Stimulated activated CD4-positive, alpha-beta T cell treated with anti-CD3 and anti-CD28 coated beads, TNF-alpha, amount 100 ng/mL, for 48 hours (primary cell): ENCODE measurements around the gene KLHL15.
"Not testable (repeated sequence)": the region's sequence is repeated elsewhere in the genome, so short reads cannot be mapped to it uniquely, and the experiment has no call there.

ENCODE experiments used
- DNase-seq, 3 donors: peaks; one replicate each; pipeline ENCODE4 v3.0.0-alpha.2; 2020; ENCODE audit warnings: low read depth in 3 of 3

KLHL15 gene

DNA sequence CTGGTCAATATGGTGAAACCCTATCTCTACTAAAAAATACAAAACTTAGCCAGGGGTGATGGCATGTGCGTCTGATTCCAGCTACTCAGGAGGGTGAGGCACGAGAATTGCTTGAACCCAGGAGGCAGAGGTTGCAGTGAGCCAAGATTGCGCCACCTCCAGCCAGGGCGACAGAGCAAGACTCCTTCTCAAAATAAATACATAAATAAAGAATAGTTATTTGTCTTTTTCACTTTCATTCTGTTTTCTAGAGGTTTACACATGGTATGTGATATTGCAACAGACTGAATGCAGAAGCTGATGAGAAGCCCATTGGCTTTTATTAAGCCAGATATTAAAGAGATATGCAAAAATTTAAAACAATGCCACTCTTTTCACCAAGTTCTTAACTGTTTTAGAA, 8.2 kb downstream of the KLHL15 start:
- DNase-seq: no peak

DNA sequence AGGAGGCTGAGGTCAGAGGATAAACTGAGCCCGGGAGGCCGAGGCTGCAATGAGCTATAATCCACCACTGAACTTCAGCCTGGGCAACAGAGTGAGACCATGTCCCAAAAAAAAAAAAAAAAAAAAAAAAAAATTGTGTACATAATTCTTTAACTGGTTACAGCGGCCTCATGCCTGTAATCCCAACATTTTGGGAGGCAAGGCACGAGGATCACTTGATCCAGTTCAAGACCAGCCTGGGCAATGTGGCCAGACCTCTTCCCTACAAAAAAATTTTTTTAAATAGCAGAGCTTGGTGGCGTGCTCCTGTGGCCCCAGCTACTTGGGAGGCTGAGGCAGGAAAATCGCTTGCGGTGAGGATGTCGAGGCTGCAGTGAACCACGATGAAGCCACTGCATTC, 9.3 kb downstream of the KLHL15 start:
- DNase-seq: no peak

- DNase-seq: peak; percentile 4 to 33 (median 19)
Observed at GRCh38 chrX:24014388-24015018, 12.5 kb downstream of the KLHL15 start.

DNA sequence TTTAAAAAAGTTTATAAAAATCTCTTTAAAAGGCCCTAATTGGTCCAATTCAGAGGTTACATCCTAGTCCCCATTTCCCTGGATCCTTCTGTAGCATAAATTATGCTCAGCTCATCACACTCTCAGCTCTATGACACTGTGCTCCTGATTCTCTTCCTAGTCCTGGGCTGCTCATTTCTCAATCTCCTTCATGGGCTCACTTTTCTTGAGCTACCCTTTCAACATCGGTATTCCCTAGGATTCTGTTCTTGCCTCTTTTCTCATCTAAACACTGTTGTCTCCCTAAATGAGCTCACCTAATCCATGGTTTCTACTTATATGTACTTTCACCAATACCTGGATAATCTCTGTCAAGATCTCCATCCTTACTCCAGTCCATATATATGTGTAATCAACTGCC, 14.7 kb downstream of the KLHL15 start:
- no peak for DNase-seq

DNA sequence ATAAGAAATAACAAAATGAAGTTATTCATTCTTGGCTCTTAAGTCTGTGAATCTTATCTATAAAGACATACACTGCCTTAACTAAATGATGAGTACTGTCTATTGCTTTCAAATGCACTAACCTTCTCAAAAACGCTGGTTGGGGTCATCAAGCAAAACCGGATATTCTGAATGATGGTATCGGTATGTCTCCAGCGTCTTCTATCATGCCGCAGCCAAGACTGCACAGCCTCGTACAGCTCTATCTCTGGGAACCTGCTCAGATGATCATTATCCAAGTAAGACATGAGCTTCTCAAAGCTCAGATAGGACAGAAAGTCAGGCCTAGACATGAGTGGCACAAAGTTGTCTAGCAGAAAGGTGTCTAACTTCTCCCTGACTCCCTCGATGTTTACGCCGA, 21.1 kb downstream of the KLHL15 start:
- no peak for DNase-seq

GRCh38 chrX:24005028-24005427, 22.0 kb downstream of the KLHL15 start:
- no peak for DNase-seq

GRCh38 chrX:24002792-24003191, 24.2 kb downstream of the KLHL15 start:
- DNase-seq: no peak

DNA sequence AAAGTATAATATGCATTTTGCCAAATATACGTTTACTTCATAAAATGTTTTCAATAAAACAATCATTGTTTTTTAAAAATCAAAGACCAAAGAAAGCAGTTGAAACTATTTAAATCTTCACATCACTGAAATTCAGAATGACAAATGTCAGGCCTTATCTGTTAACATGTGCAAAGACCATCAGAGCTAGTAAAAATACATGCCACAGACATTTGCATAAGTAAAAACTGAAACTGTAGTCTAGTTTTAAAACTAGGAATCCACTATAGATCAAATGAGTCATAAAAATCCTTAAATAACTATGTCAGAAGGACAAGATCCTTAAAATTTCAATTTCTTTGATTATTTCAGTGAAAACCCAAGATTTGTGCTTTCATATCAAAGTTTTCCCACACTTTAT, 24.8 kb downstream of the KLHL15 start:
- DNase-seq: no peak

GRCh38 chrX:23999671-24000070, 27.3 kb downstream of the KLHL15 start:
- DNase-seq: no peak

- DNase-seq: no peak
Observed at GRCh38 chrX:23993012-23993633, 33.9 kb downstream of the KLHL15 start.

DNA sequence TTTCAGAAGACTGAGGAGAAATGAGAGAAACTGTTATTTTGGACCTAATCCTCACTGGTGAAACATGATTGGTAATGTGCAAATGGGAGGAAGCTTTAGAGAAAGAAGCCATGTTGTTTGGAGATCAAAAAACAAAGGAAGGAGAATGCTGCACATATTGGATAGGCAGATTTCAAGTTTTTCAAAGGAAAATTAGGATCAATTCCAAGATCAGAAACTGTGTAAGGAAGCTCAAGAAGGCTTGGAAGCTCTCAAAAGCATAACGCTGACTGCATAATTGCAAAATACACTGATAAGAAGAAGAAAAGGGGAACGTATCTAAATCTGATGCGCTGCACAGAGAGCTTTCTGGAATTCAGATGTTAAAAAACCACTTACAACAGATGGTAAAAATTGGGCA, 34.6 kb downstream of the KLHL15 start:
- DNase-seq: no peak

- DNase-seq: no peak
Observed at GRCh38 chrX:23990455-23990854, 36.5 kb downstream of the KLHL15 start.

DNA sequence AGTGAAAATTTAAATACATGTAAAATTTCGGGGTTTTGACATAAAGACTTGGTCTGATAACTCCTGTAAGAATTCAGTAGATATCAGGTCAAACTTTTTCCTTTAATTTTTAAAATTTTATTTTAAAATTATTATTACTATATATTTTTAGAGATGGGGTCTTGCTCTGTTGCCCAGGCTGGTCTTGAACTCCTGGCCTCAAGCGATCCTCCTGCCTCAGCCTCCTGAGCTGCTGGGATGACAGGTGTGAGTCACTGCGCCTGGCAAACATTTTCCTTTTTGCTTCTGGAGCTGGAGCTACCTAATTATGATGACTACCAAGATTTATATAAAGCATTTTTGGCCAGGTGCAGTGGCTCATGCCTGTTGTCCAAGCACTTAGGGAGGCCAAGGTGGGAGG, 37.3 kb downstream of the KLHL15 start:
- DNase-seq: no peak

DNA sequence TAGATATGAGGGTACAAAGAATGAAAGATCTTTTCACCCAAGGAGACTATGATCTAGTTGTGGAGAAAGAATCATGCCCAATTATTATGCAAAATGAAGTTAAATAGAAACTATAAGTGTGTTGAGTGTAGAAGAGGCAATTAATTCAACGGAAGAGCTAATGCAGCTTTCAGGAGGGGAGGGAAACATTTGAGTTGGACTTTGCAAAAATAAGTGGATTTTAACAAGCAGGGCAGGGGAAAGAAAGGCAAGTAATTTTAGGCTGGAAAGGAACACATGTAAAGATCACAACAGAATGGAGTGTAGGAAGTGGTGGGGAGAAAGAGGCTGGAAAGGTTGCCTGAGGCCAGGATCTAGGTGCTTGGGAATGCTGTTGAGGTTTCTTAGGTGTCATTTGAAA, 44.1 kb downstream of the KLHL15 start:
- no peak for DNase-seq

DNA sequence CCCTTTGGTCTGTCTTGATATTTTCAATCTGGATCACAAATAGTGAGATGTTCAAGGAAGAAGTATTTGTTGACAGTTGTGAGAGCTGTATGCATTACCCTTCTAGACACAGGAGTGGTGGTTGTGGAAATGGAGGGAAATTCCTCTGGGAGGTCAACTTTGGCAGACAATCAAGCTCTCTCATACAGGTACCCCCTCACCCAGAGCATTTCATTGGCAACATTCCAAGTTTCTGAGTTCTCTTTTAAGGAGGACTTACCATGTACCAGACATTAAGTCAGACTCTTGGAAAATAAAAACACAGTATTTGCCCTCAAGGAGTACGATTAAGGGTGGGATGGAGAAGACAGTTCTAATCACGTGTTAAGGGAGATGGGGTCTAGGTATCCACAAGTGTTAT, 45.3 kb downstream of the KLHL15 start:
- DNase-seq: no peak

GRCh38 chrX:23981222-23981621, 45.8 kb downstream of the KLHL15 start:
- no peak for DNase-seq

- no peak for DNase-seq
Observed at GRCh38 chrX:23980011-23980441, 47.0 kb downstream of the KLHL15 start.

DNA sequence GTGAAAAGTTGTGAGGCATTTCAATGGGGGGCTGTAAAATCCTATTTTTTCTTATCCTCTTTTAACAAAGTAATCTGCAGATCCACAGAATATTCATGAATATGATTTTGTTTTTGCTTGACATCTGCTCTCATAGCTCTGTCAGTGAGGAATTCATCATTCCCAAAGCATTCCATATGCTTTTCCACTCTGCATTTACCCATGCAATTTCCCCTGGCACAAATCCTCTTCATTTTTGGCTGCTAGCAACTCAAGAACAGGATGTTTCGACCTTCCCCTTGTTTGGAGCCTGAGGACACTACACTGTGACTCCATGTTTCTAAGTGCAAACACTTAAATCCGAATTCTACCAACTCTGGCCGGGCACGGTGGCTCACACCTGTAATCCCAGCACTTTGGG, 48.5 kb downstream of the KLHL15 start:
- DNase-seq: no peak

DNA sequence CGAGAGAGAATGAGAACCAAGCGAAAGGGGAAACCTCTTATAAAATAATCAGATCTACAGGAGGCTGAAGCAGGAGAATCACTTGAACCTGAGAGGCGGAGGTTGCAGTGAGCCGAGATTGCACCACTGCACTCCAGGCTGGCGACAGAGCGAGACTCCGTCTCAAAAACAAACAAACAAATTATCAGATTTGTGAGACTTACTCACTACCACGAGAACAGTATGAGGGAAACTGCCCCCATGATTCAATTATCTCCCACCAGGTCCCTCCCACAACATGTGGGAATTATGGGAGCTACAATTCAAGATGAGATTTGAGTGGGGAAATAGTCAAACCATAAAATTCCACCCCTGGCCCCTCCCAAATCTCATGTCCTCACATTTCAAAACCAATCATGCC, 61.4 kb downstream of the KLHL15 start:
- DNase-seq: not testable (repeated sequence)

- no peak for DNase-seq
Observed at GRCh38 chrX:23964191-23964590, 62.8 kb downstream of the KLHL15 start.

- DNase-seq: peak in 1 of 3 donors; percentile 8
Observed at GRCh38 chrX:23959781-23960180, 67.2 kb downstream of the KLHL15 start.

GRCh38 chrX:23954396-23954795, 72.6 kb downstream of the KLHL15 start:
- no peak for DNase-seq

DNA sequence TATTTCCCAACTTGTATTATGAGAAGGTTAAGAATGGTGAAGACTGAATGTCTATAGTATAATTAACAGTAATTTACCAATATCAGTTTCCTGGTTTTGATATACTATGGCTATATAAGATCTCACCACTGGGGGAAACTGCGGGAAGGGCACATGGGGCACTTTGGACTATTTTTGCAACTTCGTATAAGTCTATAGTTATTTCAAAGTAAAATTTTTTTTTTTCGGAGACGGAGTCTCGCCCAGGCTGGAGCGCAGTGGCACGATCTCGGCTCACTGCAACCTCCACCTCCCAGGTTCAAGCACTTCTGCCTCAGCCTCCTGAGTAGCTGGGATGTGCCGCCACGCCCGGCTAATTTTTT, 73.1 kb downstream of the KLHL15 start:
- DNase-seq: no peak
